ENCODE data around the gene IZUMO1R. TPM values are rescaled to one million over a fixed set of nuclear protein-coding genes. Genes with fewer than 3 reads are reported as not detected.
"Not testable (repeated sequence)": the region's sequence is repeated elsewhere in the genome, so short reads cannot be mapped to it uniquely, and the experiment has no call there.

Gene IZUMO1R
- total RNA-seq, 1 donor from 2014 or later: not detected

DNA sequence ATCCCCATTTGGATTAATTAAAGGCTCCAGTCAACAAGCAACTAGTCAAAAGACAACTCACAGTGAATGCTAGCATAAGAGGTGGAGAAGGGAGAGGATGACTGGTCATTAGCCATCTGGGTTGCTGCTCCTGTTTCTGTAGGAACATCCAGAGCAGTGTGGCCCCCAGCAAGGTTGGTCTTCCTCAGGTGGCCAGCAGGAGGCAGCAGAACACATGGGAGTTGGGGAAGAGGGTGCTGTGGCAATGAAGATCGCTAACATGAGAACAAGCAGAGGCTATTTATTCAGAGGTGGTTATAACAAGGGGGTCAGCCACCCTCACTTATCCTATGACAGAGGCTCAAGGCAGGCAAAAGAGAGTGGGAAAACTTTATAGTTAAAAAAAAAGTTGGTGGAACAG lies 21.3 kb downstream of the IZUMO1R start:
- peak; percentile 16 to 27 for DNase-seq (ENCODE audit: low read depth in 2 of 2)

DNA sequence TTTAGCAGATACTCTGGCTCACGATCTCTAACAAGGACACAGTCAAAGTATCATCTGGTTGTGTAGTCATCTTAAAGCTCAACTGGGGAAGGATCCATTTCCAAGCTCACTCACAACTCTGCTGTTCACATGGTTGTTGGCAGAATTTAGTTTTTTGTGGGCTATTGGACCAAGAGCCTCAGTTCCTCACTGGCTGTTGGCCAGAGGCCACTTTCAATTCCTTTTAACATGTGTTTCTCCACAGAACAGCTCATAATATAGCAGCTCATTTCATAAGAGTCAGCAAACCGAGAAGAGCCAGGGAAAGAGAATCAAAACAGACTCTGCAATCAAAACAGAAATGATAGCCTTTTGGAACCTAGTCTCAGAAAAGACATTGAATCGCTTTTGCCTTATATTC lies 22.6 kb downstream of the IZUMO1R start:
- no peak for DNase-seq (ENCODE audit: low read depth in 2 of 2)

DNA sequence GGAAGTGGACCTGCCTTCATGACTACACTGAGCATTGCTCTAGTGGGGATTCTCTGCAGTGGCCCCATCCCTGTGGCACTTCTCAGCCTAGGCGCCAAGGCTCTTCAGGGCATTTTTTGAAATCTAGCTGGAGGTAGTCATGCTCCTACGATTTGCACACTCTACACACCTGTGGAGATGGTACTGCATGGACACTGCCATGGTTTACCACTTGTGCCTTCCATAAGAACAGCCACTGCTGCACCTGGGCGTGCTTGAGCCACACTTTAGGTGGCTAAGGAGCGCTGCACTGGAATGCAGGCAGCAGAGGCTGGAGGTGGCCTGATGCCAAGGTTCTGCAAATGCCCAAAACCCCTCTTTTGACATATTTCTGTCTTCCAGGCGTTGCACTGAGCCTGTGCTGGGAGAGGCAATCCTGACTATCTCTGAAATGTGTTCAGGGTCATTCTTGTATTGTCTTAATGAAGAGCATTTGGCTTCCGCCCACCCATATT lies 24.3 kb downstream of the IZUMO1R start:
- DNase-seq (ENCODE audit: low read depth in 2 of 2): no peak

DNA sequence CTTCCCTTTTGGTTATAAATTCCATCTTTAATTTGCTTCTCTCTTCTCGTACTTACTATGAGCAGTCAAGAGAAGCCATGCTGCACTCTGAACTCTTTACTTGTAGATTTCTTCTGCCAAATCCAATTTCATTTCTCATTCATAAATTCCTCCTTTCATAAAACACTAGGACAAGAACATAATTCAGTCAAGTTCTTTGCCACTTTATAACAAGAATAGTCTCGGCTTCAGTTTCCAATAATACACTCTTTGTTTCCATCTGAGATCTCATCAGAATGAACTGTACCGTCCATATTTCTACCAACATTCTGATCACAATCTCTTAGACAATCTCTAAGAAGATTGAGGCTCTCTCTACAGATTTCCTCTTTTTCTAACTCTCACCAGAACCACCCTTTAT lies 25.1 kb downstream of the IZUMO1R start:
- no peak for DNase-seq (ENCODE audit: low read depth in 2 of 2)

DNA sequence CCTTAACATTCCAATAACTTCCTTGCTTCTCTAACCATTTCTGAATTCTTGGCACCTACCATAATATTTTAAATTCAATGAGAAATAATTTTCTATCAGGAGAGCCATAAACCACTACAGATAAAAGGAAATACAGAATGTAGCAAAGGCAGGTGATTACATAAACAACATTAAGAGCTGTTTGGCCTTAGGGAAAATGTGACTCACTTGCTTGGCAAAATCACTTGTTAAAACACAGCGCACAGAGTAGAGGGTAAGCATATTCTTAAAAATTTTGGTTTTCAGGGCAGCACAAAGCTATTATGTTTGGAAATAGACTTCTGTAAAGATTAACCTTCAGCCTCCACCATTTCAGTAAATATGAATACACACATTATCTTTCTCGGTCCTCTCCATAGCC lies 26.4 kb downstream of the IZUMO1R start:
- DNase-seq (ENCODE audit: low read depth in 2 of 2): no peak

DNA sequence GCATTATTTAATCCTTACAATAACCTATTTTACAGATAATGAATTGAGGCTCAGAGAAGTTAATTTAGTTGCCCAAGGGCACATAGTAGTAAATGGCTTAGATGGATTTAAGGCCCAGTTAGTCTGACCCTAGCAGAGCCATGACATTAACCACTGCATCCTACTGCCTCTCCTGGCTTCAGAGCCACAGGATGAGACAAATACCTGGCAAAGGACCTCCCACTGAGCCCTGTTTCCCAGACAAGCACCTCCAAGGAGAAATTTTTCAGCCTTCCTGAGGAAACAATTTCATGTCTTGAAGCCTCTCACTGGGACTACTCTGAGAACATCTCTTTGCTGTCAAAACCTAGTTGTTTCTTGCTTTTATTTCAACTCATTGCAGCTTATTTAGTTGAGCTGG lies 28.4 kb downstream of the IZUMO1R start:
- DNase-seq (ENCODE audit: low read depth in 2 of 2): no peak

GRCh38 chr11:94336033-94336432 lies 31.7 kb downstream of the IZUMO1R start:
- no peak for DNase-seq (ENCODE audit: low read depth in 2 of 2)

- DNase-seq (ENCODE audit: low read depth in 2 of 2): no peak
These were observed 34.3 kb downstream of the IZUMO1R start for GRCh38 chr11:94338651-94339050.

- DNase-seq (ENCODE audit: low read depth in 2 of 2): no peak
These were observed 37.9 kb downstream of the IZUMO1R start for GRCh38 chr11:94342250-94342649.

- no peak for DNase-seq (ENCODE audit: low read depth in 2 of 2)
These were observed 39.1 kb downstream of the IZUMO1R start for GRCh38 chr11:94343495-94343894.

DNA sequence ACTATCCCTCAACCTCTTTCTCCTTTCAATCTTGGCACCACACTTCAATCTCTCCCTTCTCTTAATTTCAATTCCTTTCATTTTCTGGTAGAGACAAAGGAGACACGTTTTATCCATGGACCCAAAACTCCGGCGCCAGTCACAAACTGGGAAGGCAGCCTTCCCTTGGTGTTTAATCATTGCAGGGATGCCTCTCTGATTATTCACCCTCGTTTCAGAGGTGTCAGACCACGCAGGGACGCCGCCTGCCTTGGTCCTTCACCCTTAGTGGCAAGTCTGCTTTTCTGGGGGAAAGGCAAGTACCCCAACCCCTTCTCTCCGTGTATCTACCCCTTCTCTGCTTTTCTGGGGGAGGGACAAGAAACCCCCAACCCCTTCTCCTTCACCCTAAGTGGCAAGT lies 41.9 kb downstream of the IZUMO1R start:
- DNase-seq (ENCODE audit: low read depth in 2 of 2): not testable (repeated sequence)

DNA sequence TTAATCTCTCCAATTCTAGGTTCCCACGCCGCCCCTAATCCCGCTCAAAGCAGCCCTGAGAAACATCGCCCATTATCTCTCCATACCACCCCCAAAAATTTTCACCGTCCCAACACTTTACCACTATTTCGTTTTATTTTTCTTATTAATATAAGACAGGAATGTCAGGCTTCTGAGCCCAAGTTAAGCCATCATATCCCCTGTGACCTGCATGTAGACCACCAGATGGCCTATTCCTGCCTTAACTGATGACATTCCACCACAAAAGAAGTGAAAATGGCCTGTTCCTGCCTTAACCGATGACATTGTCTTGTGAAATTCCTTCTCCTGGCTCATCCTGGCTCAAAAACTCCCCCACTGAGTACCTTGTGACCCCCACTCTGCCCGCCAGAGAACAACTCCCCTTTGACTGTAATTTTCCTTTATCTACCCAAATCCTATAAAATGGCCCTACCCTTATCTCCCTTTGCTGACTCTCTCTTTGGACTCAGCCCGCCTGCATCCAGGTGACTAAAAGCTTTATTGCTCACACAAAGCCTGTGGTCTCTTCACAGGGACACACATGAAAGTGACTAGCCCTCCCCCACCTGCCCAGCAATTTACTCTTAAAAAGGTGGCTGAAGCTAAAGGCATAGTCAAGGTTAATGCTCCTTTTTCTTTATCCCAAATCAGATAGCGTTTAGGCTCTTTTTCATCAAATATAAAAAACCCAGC lies 46.6 kb downstream of the IZUMO1R start:
- DNase-seq (ENCODE audit: low read depth in 2 of 2): not testable (repeated sequence)

Other genes with a start within 250 kb of the IZUMO1R start
- 19.8 and 25.4 TPM in 2 replicates for gene PANX1, start 175.7 kb upstream of the IZUMO1R start, total RNA-seq
- under 0.01 TPM in 1 of 2 replicates, not detected in the other for gene GPR83, start 96.8 kb downstream of the IZUMO1R start, total RNA-seq
- gene MRE11, start 189.3 kb downstream of the IZUMO1R start, total RNA-seq: 9.6 and 12.3 TPM in 2 replicates
- 7.7 and 9.4 TPM in 2 replicates for gene ANKRD49, start 189.4 kb downstream of the IZUMO1R start, total RNA-seq
- not detected in 2 replicates for gene C11orf97, start 207.9 kb downstream of the IZUMO1R start, total RNA-seq
- gene FUT4, start 239.3 kb downstream of the IZUMO1R start, total RNA-seq: 3.7 and 6.1 TPM in 2 replicates